Stimulated activated CD4-positive, alpha-beta T cell treated with anti-CD3 and anti-CD28 coated beads, TNF-alpha, amount 100 ng/mL, for 1 hour (primary cell): Measurements from ENCODE around the gene TRIO.

Experiments
- DNase-seq, 3 donors: peaks; one replicate each; pipeline ENCODE4 v3.0.0-alpha.2; 2020; ENCODE audit warnings: low read depth in 3 of 3, low spot score in 1 of 3

TRIO gene

DNA sequence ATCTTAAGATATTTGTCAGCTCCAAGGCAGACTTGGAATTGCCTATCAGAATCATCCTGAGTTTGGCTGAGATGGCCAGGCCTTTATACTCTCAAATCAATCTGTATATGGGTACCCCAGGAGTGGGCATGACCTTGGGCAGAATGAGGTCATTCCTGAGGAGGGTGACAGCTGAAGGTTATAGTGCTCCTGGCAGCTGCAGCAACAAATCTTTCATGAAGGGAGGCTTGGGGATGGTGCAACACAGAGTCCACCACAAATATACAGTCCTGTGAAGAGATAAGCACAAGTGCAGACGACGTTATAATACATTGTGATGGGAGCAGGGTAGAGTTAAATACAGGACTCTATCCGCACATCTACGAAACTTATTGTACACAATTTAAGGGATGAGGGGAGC, 21.1 kb upstream of the TRIO start:
- no peak for DNase-seq

DNA sequence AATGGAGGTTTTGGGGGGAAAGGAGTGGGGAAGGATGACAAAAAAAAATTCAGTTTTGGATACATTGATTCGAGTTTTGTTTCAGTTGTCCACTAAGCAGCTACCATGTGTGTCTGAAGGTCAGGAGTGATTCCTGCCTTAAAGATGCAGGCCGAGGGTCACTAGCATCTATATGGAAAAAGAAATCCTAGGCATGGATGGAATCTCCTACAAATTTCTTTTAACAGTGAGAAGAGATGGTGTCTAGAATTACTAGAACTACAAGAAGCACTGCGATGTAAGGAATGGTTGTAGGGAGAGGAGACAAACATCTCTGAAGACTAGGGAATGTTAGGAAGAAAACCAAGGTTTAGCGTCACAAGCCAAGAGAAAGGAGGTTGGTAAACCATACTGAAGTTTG, 19.6 kb upstream of the TRIO start:
- no peak for DNase-seq

DNA sequence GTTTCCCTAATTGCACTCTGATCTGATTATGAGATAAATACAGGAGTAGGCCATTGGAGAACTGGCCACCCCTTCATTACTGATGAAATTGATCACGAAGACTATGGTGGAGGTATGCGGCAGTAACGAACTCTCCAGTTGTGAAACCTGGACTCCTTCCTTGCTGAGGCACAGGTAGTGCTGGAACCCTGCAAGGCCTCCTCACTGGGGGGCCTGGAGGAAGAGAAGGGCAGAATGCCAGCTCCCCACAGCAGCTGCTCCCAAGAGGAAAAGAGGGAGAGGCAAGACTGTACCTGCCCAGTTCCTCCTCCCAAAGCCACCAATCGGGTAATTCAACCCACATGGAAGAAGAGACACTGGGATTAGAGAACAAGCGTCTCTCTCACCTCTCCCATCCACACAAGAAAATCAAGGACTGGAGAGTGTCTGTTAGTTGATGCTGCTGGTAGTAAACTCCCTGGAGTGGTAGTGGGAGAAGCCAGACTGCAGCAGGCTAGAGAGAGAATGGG, 19.1 kb upstream of the TRIO start:
- DNase-seq = no peak

DNA sequence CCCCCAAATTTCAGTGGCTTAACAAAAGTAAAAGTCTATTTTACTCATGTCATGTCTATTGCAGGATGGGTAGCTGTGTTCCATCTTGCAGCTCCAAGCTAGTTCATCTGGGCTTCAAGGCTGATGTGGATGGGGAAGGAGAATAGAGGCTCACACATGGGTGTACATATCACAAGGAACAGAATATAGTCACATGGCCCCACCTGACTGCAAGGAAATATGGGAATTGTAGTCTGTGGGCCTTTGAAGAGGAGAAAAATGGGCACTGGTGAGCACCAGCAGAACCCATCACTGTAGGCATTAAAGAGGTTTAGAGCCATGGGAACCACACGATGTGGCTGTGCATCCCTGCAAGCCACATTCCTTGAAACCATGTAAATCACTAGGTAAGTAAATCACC, 17.9 kb upstream of the TRIO start:
- no peak for DNase-seq

DNA sequence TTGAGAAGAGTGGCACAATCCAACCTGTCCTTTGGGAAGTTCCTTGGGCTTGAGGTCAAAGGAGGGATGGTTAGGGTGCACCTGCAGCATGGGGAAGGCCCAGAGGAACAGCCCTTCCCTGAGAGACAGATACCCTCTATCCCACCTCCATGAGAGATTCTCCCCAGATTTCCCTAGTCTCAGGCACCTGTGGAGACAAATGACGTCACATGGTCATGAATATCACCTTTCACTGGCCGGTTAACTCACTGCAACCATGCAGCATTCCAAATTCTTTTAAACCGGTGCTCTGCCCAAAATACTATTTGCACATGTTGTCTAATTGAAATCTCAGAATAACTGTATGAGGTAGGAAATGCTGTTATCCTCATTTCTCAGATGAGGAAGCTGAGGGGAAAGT, 15.6 kb upstream of the TRIO start:
- no peak for DNase-seq

DNA sequence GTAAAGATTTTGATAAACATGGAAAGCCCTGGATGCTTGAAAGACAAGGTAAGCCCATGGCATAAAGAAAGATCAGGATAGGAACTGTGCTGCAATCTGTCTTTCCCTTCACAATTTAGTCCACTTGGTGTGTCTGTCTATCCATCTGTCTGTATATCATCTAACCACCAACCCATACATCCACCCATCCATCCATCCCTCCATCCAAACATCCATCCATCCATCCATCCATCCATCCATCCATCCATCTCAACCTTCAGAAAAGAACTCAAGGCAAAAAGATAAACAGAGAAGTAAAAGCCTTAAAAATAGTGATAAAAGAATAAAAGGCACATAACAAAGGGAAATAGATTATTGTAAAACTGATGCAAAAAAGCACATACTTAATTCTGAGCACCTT, 15.1 kb upstream of the TRIO start:
- DNase-seq = no peak

DNA sequence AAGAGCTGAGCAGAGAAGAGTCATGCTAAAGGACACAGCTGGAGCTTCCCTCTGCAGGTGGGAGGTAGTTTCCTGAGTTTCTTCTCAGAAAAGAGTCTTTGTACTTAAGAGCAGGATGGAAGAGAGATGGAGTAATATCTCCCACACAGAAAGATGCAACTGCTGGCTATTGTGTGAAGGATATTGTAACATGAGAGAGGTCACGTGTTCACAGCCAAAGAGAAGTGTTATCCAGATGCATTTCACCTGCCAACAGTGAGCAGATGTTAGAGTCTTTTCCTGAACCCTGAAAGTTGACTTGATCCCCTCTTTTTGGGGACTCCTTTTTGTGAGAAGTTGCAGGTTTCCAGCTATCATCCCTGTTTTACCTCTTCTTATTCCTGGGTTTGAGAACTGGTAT, 14.0 kb upstream of the TRIO start:
- no peak for DNase-seq

DNA sequence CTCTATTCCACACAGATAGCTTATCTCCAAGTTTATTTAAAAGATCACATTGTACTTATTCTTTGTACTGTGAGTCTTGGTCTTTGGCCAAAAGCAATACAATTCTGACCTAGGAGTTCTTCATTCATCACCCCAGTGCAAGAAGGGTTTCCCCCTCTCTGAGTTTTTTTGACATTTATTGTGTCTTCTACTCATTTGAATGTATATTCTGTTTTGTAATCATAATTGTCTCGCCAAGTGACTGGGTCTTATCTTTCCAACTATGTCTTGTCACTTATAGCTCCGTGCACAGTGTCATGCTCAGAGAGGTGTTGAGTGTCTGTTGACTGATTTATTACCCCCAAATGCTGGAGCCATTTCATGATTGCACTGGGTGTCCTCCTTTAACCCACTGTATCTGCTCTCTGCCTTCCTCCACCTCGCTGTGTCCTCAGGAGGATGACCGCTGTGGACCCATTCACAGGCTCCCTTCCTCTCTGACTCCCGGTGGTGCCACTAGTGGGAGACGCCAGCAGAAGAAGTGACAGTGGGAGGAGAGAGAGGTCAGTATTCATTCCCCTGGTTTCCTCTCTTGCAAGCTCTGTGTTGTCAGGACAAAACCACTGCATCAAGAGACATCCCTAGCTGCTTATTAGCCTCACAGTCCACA, 11.2 kb upstream of the TRIO start:
- DNase-seq = no peak

DNA sequence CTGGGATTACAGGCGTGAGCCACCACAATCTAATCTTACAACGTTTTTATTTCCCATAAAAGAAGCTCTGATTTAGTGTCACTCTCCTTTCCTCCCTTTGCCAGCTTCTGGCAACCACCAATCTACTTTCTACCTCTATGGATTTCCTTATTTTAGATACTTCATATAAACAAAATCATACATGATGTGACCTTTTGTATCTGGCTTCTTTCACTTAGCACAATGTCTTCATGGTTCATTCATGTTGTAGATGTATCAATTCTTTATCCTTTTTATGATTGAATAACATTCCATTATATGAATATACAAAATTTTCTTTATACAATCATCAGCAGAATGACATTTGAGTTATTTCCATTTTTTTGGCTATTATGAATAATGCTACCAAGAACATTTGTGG, 9.7 kb upstream of the TRIO start:
- no peak for DNase-seq

DNA sequence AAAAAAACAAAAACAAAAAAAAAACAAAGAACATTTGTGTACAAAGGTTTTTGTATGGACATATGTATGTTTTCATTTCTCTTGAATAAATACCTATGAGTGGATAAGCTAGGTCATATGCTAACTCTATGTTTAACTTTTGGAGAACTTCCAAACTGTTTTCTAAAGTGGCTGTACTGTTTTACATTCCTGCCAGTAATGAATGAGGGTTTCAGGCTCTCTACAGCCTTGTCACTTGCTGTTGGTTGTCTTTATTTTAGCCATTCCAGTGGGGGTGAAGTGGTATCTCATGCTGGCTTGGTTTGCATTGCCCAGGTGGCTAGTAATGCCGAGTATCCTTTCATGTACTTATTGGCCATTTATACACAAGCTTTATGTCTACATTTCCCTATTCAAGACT, 9.1 kb upstream of the TRIO start:
- DNase-seq = no peak

DNA sequence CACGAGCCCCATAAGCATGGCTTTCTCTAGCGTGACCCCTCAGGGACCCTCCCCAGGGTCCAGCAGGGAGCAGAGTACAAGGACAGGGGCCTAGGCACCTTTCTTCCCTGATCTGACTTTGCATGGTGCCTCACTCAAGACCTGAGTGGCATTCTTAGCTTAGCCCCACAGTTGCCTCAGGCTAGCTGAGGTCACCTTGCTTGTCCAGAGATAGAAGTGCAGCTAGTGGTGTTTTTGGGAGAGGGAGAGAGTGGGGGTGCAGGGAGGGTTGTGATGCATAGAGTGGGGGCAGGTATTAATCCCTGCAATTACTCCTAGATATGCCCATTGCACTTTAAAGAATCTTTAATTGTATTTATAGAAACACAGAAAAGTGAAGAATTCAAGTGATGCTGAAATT, 8.4 kb upstream of the TRIO start:
- DNase-seq = no peak

DNA sequence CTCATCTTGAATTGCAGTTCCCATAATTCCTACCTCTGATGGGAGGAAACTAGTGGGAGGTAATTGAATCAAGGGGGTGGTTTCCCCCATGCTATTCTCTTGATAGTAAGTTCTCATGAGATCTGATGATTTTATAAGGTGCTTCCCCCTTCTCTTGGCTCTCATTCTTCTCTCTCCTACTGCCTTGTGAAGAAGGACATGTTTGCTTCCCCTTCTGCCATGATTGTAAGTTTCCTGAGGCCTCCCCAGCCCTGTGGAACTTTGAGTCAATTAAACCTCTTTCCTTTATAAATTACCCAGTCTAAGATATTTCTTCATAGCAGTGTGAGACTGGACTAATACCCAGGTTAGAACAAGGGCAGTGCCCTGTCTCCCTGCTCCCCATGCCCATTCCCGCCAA, 7.5 kb upstream of the TRIO start:
- DNase-seq = no peak

DNA sequence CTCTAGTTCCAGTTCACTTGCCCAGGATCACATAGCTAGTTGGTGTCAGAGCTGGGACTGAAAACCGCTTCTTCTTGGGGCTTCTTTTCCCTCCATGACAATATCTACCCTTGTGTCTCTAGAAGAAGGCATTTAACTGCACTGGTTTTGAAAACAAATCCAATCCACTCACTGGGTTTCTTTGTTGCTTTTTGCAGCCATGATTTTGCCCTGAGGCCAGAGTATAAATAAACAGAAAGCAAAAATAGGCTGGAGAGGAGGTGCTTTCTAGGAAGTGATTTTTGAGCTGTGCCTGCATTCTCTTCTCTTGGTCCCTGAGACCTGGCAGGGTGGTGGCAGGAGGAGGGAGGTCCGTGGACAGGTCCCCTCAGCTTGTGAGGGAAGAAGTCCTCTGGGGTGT, 6.9 kb upstream of the TRIO start:
- DNase-seq = no peak

DNA sequence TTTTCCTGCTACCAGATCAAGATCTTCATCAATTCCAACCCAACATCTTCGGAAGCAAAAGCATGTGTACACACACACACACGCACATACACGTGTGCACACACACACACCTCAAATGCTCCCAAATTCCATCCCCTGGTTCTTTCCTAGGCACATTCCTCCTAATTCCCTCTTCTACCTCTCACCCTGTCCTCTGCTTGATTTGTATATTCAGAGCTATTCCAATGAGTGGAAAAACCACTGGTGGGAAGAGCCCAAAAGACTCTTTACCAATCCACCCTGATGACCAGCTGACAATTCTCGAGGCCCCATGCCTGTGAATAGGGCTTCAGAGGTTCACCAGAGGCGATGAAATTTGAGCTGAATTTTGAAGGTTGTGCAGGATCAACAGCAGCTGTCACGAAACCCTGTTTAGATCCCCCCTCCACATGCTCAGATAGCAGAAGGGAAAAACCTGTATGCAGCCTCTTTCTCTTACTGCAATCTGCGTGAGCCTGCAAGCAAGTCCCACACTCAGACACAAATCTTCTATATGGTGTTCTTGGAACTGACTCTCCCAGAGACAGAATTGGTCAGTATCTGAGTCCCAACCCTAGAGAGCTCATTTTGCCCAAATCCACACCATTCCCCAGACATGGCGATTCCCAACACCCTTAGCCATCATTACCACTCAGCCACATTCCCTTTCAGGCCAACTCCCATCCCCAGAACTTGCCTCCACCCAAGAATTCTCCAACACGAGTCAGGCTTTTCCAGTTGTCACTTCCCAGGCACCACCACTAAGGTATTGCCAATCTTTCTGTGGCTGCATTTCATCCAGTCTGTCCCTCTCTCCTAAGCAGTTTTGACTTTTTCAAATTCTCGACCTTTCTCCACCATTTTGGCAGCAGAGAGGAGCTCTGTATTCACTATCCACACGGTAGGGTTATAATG, 4.3 kb upstream of the TRIO start:
- no peak for DNase-seq

DNA sequence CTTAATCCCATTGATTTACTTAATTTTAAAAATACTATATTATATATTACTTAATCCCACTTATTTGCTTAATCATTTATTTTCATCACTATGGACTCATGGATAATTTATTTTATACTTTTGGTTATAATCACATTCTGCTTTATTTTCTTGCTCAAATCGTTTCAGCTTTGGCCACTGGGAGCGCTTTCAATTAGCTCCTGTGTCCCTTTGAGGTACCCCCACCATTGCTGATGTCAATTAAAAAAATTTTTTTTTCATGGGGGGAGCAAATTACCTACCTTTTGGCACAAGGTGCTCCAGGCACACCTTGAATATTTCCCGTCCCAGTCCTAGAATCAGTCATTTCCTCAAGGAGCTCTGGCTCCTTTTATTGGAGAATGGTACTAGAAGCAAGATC, 1.4 kb upstream of the TRIO start:
- no peak for DNase-seq

DNA sequence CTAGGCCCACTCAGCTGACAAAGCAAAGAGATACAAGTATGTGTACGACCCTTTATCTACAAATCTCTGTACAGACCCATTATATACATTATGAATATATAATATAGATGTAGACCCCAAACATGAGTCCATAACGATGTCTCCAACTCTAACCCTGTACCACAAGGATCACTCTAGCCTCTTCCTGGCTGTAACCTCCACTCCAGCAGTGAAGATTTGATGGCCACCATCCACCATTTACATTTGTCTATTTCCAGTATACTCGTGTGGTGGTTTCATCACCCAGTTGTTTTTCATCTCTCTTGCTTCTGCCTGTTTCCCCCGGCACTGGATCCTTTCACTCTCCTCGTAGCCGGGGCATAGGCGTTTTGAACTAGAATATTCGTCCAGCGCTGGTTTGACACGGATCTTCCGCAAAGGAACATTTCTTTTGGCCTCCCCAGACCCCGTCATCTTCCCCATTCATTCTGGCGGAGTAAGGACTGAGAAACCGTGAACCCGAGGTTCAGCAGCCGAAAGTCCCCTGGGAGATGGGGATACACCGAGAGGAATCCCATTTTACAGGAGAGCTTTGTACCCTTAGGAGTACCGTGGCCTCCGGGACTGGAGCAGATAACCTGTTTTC, 828 bp upstream of the TRIO start:
- DNase-seq = no peak

DNA sequence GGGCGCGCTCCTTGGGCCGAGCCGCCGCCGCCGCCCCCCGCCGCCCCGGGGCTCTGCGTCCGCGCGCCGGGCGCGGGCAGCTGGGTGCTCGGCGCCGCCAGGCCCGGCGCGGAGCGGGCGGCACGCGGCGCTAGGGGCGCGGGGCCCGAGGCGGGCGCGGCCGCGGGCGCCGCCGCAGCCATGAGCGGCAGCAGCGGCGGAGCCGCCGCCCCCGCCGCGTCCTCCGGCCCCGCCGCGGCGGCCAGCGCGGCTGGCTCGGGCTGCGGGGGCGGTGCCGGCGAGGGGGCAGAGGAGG, 351 bp downstream of the TRIO start:
- DNase-seq = no peak

DNA sequence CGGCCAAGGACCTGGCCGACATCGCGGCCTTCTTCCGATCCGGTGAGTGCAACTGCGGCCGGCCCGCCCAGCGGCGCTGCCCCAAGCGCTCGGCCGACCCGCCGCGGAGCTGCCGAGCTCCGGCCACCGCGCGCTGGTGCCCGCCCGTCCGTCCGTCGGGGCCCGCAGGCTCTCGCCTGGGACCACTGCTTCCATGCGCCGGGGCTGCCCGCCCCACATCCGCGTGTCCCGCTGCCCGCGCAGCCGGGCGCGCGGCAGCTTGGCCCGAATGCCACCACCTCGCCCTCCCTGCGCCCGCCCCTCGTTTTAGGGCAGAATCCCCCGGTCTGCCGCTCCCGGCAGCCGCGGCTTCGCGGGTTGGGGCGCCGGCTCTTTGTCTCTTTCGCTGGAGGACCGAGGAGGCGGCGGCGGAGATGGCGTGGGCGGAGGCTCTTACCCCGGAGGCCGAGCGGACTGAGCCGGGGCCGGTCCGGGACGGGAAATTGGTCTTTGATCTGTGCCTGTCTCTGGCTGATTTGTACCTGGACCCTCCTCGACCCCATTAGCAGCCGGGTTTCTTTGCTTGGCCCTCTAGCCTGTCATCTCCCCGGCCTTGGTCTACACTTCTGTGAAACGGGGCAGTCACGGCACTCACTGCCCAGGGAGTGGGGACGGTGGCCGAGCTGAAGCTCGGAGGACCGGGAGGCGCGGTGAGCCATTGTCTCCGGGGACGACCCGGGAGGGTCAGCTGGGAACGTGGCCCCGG, 871 bp downstream of the TRIO start:
- DNase-seq = peak in 1 of 3 donors; percentile 24

DNA sequence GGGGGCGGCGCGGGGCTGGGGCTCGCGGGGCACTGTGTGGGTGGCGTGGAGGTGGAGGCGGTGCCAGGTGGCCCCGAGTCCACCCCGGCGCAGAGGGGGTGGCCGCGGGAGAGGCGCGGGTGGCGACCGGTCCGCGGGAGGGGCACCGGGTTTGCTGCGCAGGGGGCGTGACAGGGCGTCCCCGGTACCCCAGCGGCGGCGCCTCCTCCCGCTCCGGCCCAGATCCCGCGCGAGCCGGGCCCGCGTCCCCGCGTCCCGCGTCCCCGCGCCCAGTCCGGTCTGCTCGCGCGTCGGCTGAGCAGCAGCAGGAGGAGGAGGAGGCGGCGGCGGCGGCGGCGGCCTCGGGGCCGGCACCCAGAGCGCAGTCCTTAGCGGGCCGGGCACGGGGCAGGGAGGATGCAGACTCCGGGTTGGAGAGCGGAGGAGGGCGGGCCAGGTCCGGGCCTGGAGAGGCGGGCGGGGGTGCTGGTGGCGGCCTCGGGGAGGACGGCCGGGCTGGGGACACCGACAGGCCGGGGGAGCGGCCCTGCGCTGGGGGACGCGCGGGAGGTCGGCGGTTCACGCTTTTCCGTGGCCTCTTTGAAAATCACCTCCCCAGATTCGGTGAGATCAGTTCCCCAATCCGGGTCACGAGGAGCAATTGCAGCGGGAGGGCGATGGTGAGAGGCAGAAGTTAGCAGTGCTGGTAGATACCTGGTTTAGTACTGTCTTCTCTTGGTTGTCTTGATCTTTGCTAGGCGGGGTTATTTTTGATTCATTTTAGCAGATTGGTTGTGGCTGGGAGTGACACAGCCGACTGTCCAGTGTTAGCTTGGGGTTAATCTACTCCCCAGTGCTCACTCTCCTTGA, 1.7 kb downstream of the TRIO start:
- peak in 1 of 3 donors; percentile 7 for DNase-seq

DNA sequence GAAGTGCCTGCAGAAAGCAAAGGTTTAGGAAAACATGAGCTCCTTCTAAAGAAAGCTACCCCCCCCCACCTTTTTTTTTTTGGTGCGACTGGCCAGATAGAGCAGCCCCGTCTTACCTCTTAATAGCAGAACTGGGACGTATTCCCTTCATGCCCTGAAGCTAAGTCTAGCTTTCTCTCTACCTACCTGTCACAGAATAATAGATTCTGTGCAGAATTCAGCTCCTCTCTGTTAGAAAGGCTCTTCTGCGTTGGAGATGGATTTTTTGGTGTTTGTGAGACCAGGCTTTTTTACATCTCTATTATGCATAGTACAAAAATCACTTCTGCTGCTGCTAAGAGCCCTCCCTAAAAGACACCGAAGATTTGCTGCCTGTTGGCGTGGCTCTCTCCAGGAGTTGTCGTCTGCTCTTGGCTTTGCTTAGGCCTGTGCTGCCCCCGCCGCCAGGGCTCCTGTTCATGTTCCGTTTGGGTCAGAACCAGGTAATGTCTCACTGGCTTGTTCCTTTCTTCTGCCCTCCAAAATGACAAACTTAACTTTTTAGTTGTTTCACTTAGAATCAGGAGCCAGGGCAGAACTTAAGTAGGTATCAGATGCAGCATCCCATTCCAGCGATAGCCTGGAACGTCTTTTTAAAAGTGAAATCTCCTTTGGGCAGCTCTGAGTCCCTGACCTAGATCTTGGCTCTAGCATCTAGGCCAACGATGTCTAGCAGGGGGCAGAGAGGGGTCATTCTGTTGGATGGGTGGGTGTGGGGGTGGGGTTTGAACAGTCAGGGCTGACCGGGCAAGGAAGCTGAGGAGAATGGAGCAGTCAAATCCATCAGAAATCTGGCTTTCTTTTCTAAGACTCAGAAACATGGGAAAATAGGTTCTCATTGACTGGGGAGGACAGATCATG, 2.5 kb downstream of the TRIO start:
- DNase-seq = no peak
